ENCODE measurements around the gene FBXO27. TPM values are rescaled to one million over a fixed set of nuclear protein-coding genes. Genes with fewer than 3 reads are reported as not detected.
"Not testable (repeated sequence)": the region's sequence is repeated elsewhere in the genome, so short reads cannot be mapped to it uniquely, and the experiment has no call there.

Gene FBXO27
- total RNA-seq, 2 experiments from 2014 or later = not detected

- Mint-ChIP-seq H3K27me3 (peaks cover 30% of the 10 kb centered on the region), H3K4me1 (peaks cover 3% of the 10 kb centered on the region), H3K27ac (no peak overlapping the region), H3K9me3 (no peaks in the 10 kb centered on the region), H3K4me3 (no peak overlapping the region), H3K36me3 (no peaks in the 10 kb centered on the region)
- DNase-seq (no peak), ATAC-seq (ENCODE audit: low read depth) (no peak)
- POLR2A ChIA-PET = no interaction called here
Observed at GRCh38 chr19:38990949-38991697, 41.2 kb downstream of the FBXO27 start.

- H3K27me3 Mint-ChIP-seq = peaks cover 30% of the 10 kb centered on the region
- H3K27ac Mint-ChIP-seq; ATAC-seq (ENCODE audit: low read depth); H3K9me3 Mint-ChIP-seq; H3K4me1 Mint-ChIP-seq; POLR2A ChIA-PET; H3K4me3 Mint-ChIP-seq; H3K36me3 Mint-ChIP-seq; DNase-seq: not testable (repeated sequence)
Observed at GRCh38 chr19:38989614-38990013, 42.7 kb downstream of the FBXO27 start.

GRCh38 chr19:38989066-38989605, 43.2 kb downstream of the FBXO27 start:
- POLR2A ChIA-PET = no interaction called here
- H3K9me3 Mint-ChIP-seq = no peaks in the 10 kb centered on the region
- no peak for DNase-seq
- no peak for ATAC-seq (ENCODE audit: low read depth)
- peaks cover 1% of the 10 kb centered on the region for H3K4me1 Mint-ChIP-seq
- H3K36me3 Mint-ChIP-seq = no peaks in the 10 kb centered on the region
- peak overlapping the region; percentile 9 for H3K27ac Mint-ChIP-seq
- H3K27me3 Mint-ChIP-seq = peaks cover 30% of the 10 kb centered on the region
- no peak overlapping the region for H3K4me3 Mint-ChIP-seq

- H3K9me3 Mint-ChIP-seq; H3K4me1 Mint-ChIP-seq; H3K27ac Mint-ChIP-seq; H3K4me3 Mint-ChIP-seq; ATAC-seq (ENCODE audit: low read depth); DNase-seq; H3K36me3 Mint-ChIP-seq; POLR2A ChIA-PET: not testable (repeated sequence)
- H3K27me3 Mint-ChIP-seq = peaks cover 30% of the 10 kb centered on the region
Observed at GRCh38 chr19:38988627-38989026, 43.7 kb downstream of the FBXO27 start.

- H3K36me3 Mint-ChIP-seq; POLR2A ChIA-PET; DNase-seq; H3K4me3 Mint-ChIP-seq; H3K27ac Mint-ChIP-seq; H3K9me3 Mint-ChIP-seq; H3K4me1 Mint-ChIP-seq; ATAC-seq (ENCODE audit: low read depth): not testable (repeated sequence)
- H3K27me3 Mint-ChIP-seq = peaks cover 30% of the 10 kb centered on the region
Observed at GRCh38 chr19:38987745-38988144, 44.6 kb downstream of the FBXO27 start.

- POLR2A ChIA-PET = no interaction called here
- no peaks in the 10 kb centered on the region for H3K36me3 Mint-ChIP-seq
- no peak overlapping the region for H3K4me3 Mint-ChIP-seq
Observed at GRCh38 chr19:38985262-38985661, 47.1 kb downstream of the FBXO27 start.

GRCh38 chr19:38980583-38981374, 51.6 kb downstream of the FBXO27 start:
- H3K36me3 Mint-ChIP-seq = no peaks in the 10 kb centered on the region
- DNase-seq (no peak), ATAC-seq (ENCODE audit: low read depth) (no peak)
- no peak overlapping the region for H3K27ac Mint-ChIP-seq
- peaks cover 5% of the 10 kb centered on the region for H3K9me3 Mint-ChIP-seq
- no peak overlapping the region for H3K4me3 Mint-ChIP-seq
- H3K4me1 Mint-ChIP-seq = peaks cover 6% of the 10 kb centered on the region
- peaks cover 20% of the 10 kb centered on the region for H3K27me3 Mint-ChIP-seq
- POLR2A ChIA-PET = no interaction called here

More at GRCh38 chr19:38985262-38985661, 47.1 kb downstream of the FBXO27 start:
- Mint-ChIP-seq H3K27me3 (peaks cover 30% of the 10 kb centered on the region), H3K9me3 (peaks cover 5% of the 10 kb centered on the region), H3K4me1 (peaks cover 1% of the 10 kb centered on the region), H3K27ac (no peak overlapping the region)
- DNase-seq (no peak), ATAC-seq (ENCODE audit: low read depth) (no peak)

- Mint-ChIP-seq H3K27me3 (peaks cover 25% of the 10 kb centered on the region), H3K27ac (no peak overlapping the region), H3K4me1 (peaks cover 6% of the 10 kb centered on the region), H3K9me3 (peaks cover 5% of the 10 kb centered on the region), H3K36me3 (no peaks in the 10 kb centered on the region), H3K4me3 (no peak overlapping the region)
- ATAC-seq (ENCODE audit: low read depth) = no peak
- POLR2A ChIA-PET = no interaction called here
- DNase-seq = no peak
Observed at GRCh38 chr19:38979812-38980211, 52.5 kb downstream of the FBXO27 start.

- Mint-ChIP-seq H3K4me1 (peaks cover 6% of the 10 kb centered on the region), H3K4me3 (no peak overlapping the region), H3K27ac (no peak overlapping the region), H3K9me3 (peaks cover 5% of the 10 kb centered on the region), H3K27me3 (peaks cover 32% of the 10 kb centered on the region), H3K36me3 (no peaks in the 10 kb centered on the region)
- no peak for ATAC-seq (ENCODE audit: low read depth)
- POLR2A ChIA-PET = no interaction called here
- DNase-seq = no peak
Observed at GRCh38 chr19:38978326-38978689, 54.0 kb downstream of the FBXO27 start.

GRCh38 chr19:38977445-38978325, 54.7 kb downstream of the FBXO27 start:
- Mint-ChIP-seq H3K9me3 (peaks cover 5% of the 10 kb centered on the region), H3K4me1 (peaks cover 6% of the 10 kb centered on the region), H3K4me3 (no peak overlapping the region), H3K27me3 (peaks cover 32% of the 10 kb centered on the region), H3K36me3 (no peaks in the 10 kb centered on the region), H3K27ac (no peak overlapping the region)
- POLR2A ChIA-PET = no interaction called here
- DNase-seq = no peak
- no peak for ATAC-seq (ENCODE audit: low read depth)

- no peak for ATAC-seq (ENCODE audit: low read depth)
- Mint-ChIP-seq H3K9me3 (peaks cover 5% of the 10 kb centered on the region), H3K4me1 (peaks cover 6% of the 10 kb centered on the region), H3K4me3 (peak overlapping the region; percentile 44), H3K27ac (no peak overlapping the region), H3K36me3 (no peaks in the 10 kb centered on the region), H3K27me3 (peaks cover 33% of the 10 kb centered on the region)
- no peak for DNase-seq
- POLR2A ChIA-PET = no interaction called here
Observed at GRCh38 chr19:38975861-38976271, 56.5 kb downstream of the FBXO27 start.

GRCh38 chr19:38975214-38975860, 57.0 kb downstream of the FBXO27 start, which contains the start of gene FBXO17:
Gene FBXO17 (minus strand): TSS chr19:38975742. CDS start chr19:38950319, 25,423 bp downstream.
- no peak for DNase-seq
- peaks cover 31% of the 10 kb centered on the region for H3K27me3 Mint-ChIP-seq
- peaks cover under 1% of the 10 kb centered on the region for H3K9me3 Mint-ChIP-seq
- ATAC-seq (ENCODE audit: low read depth) = no peak
- no peak within 1 kb of the TSS for H3K27ac Mint-ChIP-seq
- H3K4me1 Mint-ChIP-seq = peaks cover 6% of the 10 kb centered on the region
- H3K4me3 Mint-ChIP-seq = peak within 1 kb of the TSS; percentile 44
- no peaks in the 10 kb centered on the region for H3K36me3 Mint-ChIP-seq
- POLR2A ChIA-PET = no interaction called here
